SK-N-SH (cell line): ENCODE results near the gene F5. TPM values are rescaled to one million over a fixed set of nuclear protein-coding genes. Genes with fewer than 3 reads are reported as not detected.

Experiments used
- CTCF ChIA-PET: fragments of 300-600, 350-600 bp; formaldehyde crosslinking; extraction: SDS; loops from one replicate; lab custom pipeline; 2021; lab: Yijun Ruan, JAX
- POLR2A ChIA-PET: fragments of 350-600 bp; sonication (Branson Sonifier 250); formaldehyde crosslinking; extraction: SDS; loops from one replicate; lab custom pipeline; 2020; ENCODE audit warnings: antibody characterized with exemption, inconsistent platforms; lab: Yijun Ruan, JAX
- DNase-seq: peaks from one replicate; pipeline ENCODE4 v3.0.0; 2012
- H2AFZ ChIP-seq: fragments of 200-600 bp; sonication (generic); 2 replicates; pipeline ENCODE4 v1.8.1; 2016; ENCODE audit warnings: antibody characterized with exemption, mild to moderate bottlenecking, low read depth
- H3F3A ChIP-seq: fragments of 200-600 bp; sonication (generic); replicated peaks from 2 replicates; pipeline ENCODE3; 2016; ENCODE audit warnings: antibody characterized with exemption, mild to moderate bottlenecking; ENCODE audit not compliant: insufficient read depth
- H3K27ac ChIP-seq, 2 experiments: fragments of 200-500 bp in 1 of 2; fragments of 200-600 bp in 1 of 2; sonication (Bioruptor generic) in 1 of 2; sonication (generic), shearing (Covaris generic) in 1 of 2; 2 replicates each; pipeline versions ENCODE4 v1.5.1 to v1.6.1; 2014 to 2016; ENCODE audit warnings: low read depth in 2 of 2, inconsistent platforms in 1 of 2, low read length in 1 of 2, mild to moderate bottlenecking in 1 of 2, mixed read lengths in 1 of 2
- H3K27me3 ChIP-seq: fragments of 200-600 bp; sonication (generic), shearing (Covaris generic); 2 replicates; pipeline ENCODE4 v1.6.1; 2016; ENCODE audit warnings: mixed run types; ENCODE audit not compliant: insufficient read depth
- H3K36me3 ChIP-seq, 2 experiments: fragments of 200-500 bp in 1 of 2; fragments of 200-600 bp in 1 of 2; sonication (Bioruptor generic) in 1 of 2; sonication (generic) in 1 of 2; replicated peaks in 1 of 2; 2 replicates each; pipeline versions ENCODE3 to v1.5.1; 2014 to 2016; ENCODE audit warnings: low read length in 1 of 2, mild to moderate bottlenecking in 1 of 2; ENCODE audit not compliant: insufficient read depth in 2 of 2, control insufficient read depth in 1 of 2
- H3K4me1 ChIP-seq, 2 experiments: fragments of 200-500 bp in 1 of 2; fragments of 200-600 bp in 1 of 2; sonication (Bioruptor generic) in 1 of 2; sonication (generic), shearing (Covaris generic) in 1 of 2; 2 replicates each; pipeline versions ENCODE4 v1.5.1 to v1.6.1; 2014 to 2016; ENCODE audit warnings: low read depth in 1 of 2, low read length in 1 of 2, mixed run types in 1 of 2; ENCODE audit not compliant: insufficient read depth in 2 of 2, control insufficient read depth in 1 of 2
- H3K4me2 ChIP-seq: fragments of 200-600 bp; sonication (generic), shearing (Covaris generic); 2 replicates; pipeline ENCODE4 v1.6.1; 2017; ENCODE audit warnings: mixed run types
- H3K4me3 ChIP-seq, 2 experiments: fragments of 200-500 bp in 1 of 2; fragments of 200-600 bp in 1 of 2; sonication (Bioruptor generic) in 1 of 2; sonication (generic), shearing (Covaris generic) in 1 of 2; 2 replicates each; pipeline versions ENCODE4 v1.5.1 to v1.8.1; 2014 to 2016; ENCODE audit warnings: low read depth in 2 of 2, inconsistent platforms in 1 of 2, low read length in 1 of 2, mild to moderate bottlenecking in 1 of 2, mixed read lengths in 1 of 2, moderate library complexity in 1 of 2
- H3K79me2 ChIP-seq: fragments of 200-600 bp; sonication (generic); 2 replicates; pipeline ENCODE4 v1.8.1; 2017; ENCODE audit warnings: mild to moderate bottlenecking; ENCODE audit not compliant: insufficient read depth
- H3K9ac ChIP-seq: fragments of 200-600 bp; sonication (generic); 2 replicates; pipeline ENCODE4 v1.6.1; 2017; ENCODE audit warnings: mixed run types
- H3K9me2 ChIP-seq: fragments of 200-600 bp; sonication (generic); 2 replicates; pipeline ENCODE4 v1.6.1; 2017; ENCODE audit warnings: mixed run types
- H3K9me3 ChIP-seq: fragments of 200-600 bp; sonication (generic); 2 replicates; pipeline ENCODE4 v1.6.1; 2017; ENCODE audit warnings: mixed run types, mild to moderate bottlenecking, moderate library complexity
- H4K20me1 ChIP-seq: fragments of 200-600 bp; sonication (generic); 2 replicates; pipeline ENCODE4 v1.6.1; 2017; ENCODE audit warnings: mild to moderate bottlenecking, mixed run types; ENCODE audit not compliant: insufficient read depth
- CHD2 ChIP-seq: fragments of 150-350 bp; IDR thresholded peaks from 2 replicates; pipeline ENCODE4 v1.6.1; 2018; ENCODE audit warnings: low read length; ENCODE audit not compliant: partially characterized antibody
- CTCF ChIP-seq: fragments of 200-600 bp; sonication (generic); IDR thresholded peaks from 2 replicates; pipeline ENCODE4 v1.6.1; 2017; ENCODE audit warnings: antibody characterized with exemption, mild to moderate bottlenecking, moderate library complexity
- EP300 ChIP-seq, 2 experiments: IDR thresholded peaks; 2 replicates each; pipeline versions ENCODE4 v1.4.0 to v1.6.1; 2012; ENCODE audit warnings: borderline replicate concordance in 1 of 2, low read depth in 1 of 2, low read length in 1 of 2
- FOSL2 ChIP-seq: IDR thresholded peaks from 2 replicates; pipeline ENCODE4 v1.4.0; 2012; ENCODE audit warnings: low read depth, mild to moderate bottlenecking, moderate library complexity, borderline replicate concordance
- FOXJ3 ChIP-seq: sonication (generic); formaldehyde crosslinking; IDR thresholded peaks from 2 replicates; pipeline ENCODE4 v1.5.1; 2020; ENCODE audit warnings: mild to moderate bottlenecking, missing genetic modification reagents
- FOXM1 ChIP-seq: IDR thresholded peaks from 2 replicates; pipeline ENCODE4 v1.4.0; 2012; ENCODE audit warnings: low read depth, mild to moderate bottlenecking
- GATA2 ChIP-seq: sonication (generic); formaldehyde crosslinking; IDR thresholded peaks from 2 replicates; pipeline ENCODE4 v1.5.0; 2020; ENCODE audit warnings: mild to moderate bottlenecking, missing genetic modification reagents
- IRF3 ChIP-seq: fragments of 150-350 bp; IDR thresholded peaks from 2 replicates; pipeline ENCODE4 v1.6.1; 2016; ENCODE audit warnings: mild to moderate bottlenecking, low read depth, low read length
- MAX ChIP-seq: IDR thresholded peaks from 2 replicates; pipeline ENCODE4 v1.4.0; 2012; ENCODE audit warnings: low read depth
- MEF2A ChIP-seq: IDR thresholded peaks from 2 replicates; pipeline ENCODE4 v1.4.0; 2012; ENCODE audit warnings: low read depth, borderline replicate concordance
- MXI1 ChIP-seq: IDR thresholded peaks from 2 replicates; pipeline ENCODE4 v1.6.1; 2012; ENCODE audit warnings: mild to moderate bottlenecking, low read depth, low read length, improper control_type of control experiment
- NFIC ChIP-seq: IDR thresholded peaks from 2 replicates; pipeline ENCODE4 v1.4.0; 2012; ENCODE audit warnings: borderline replicate concordance
- POLR2AphosphoS5 ChIP-seq: IDR thresholded peaks from 2 replicates; pipeline ENCODE4 v1.6.1; 2012; ENCODE audit warnings: low read depth, low read length
- RAD21 ChIP-seq: IDR thresholded peaks from 2 replicates; pipeline ENCODE4 v1.6.1; 2012; ENCODE audit warnings: mild to moderate bottlenecking, low read length
- RCOR1 ChIP-seq: fragments of 150-350 bp; IDR thresholded peaks from 2 replicates; pipeline ENCODE4 v1.6.1; 2017; ENCODE audit warnings: antibody characterized with exemption, low read length
- REST ChIP-seq: IDR thresholded peaks from 2 replicates; pipeline ENCODE4 v1.6.1; 2012; ENCODE audit warnings: mild to moderate bottlenecking, low read depth, low read length, moderate library complexity
- TAF1 ChIP-seq: IDR thresholded peaks from 2 replicates; pipeline ENCODE4 v1.6.1; 2012; ENCODE audit warnings: low read depth, mild to moderate bottlenecking, low read length, moderate library complexity, borderline replicate concordance
- YY1 ChIP-seq: IDR thresholded peaks from 2 replicates; pipeline ENCODE4 v1.4.0; 2012; ENCODE audit warnings: low read depth, mild to moderate bottlenecking
- ZBTB33 ChIP-seq: IDR thresholded peaks from 2 replicates; pipeline ENCODE4 v1.4.0; 2012; ENCODE audit warnings: low read depth, borderline replicate concordance
- WGBS: methylation state at CpG from one replicate; pipeline ENCODE4 v1.1.6; 2017; ENCODE audit warnings: low lambda C conversion rate; 5-methylcytosine and 5-hydroxymethylcytosine counted together
- polyA plus RNA-seq, 3 experiments: library from polyadenylated mRNA; depleted of rRNA; stranded (reverse); fragments of >200 nt; gene quantifications; 2 replicates each; pipeline ENCODE4 v1.2.3, GENCODE V29; 2012

F5 gene
- polyA plus RNA-seq, 1 of the 3 experiments (the other 2 are of a cell fraction), result under 0.01 TPM

GRCh38 chr1:169568497-169568896, 17.8 kb downstream of the F5 start (continued):
- TF ChIP-seq IRF3 (no peak), RAD21 (no peak), NFIC (no peak), MAX (no peak), EP300 (IDR thresholded peaks at IDR 0.05; ENCODE audit: borderline replicate concordance in 1 of 2, low read depth in 1 of 2, low read length in 1 of 2) (no peak), FOSL2 (no peak)

- H3K4me3 ChIP-seq, result no peak overlapping the region
- CTCF ChIA-PET, result interaction anchor here (1.1 to 1.2 kb wide), 3 partner anchors 15 to 80 kb away, joined by 3 to 5 read pairs (median 3); partner anchors contain the start of gene SLC19A2
- peaks cover 3% of the 10 kb centered on the region; the same call in 1 of the 2 replicates for H3K27me3 ChIP-seq
- no peak overlapping the region for H3K27ac ChIP-seq
- DNase-seq, result no peak
- POLR2A ChIA-PET, result no interaction called here
- no peaks in the 10 kb centered on the region; a peak in 1 of 4 replicates for H3K4me1 ChIP-seq
- 9% methylated on average over 3 of the region's 3 CpGs for WGBS
- no peaks in the 10 kb centered on the region for H3K79me2 ChIP-seq
- no peak overlapping the region for H3K9ac ChIP-seq
- no peaks in the 10 kb centered on the region for H3K9me3 ChIP-seq
- H2AFZ ChIP-seq, result peak overlapping the region; percentile 31; the same call in 1 of the 2 replicates
- no peaks in the 10 kb centered on the region for H3K36me3 ChIP-seq
- H4K20me1 ChIP-seq, result no peaks in the 10 kb centered on the region
- no peaks in the 10 kb centered on the region for H3K9me2 ChIP-seq
- H3K4me2 ChIP-seq, result 0 out of 2 replicates have a peak overlapping the region, but pooled peaks have one; percentile 10
- TF ChIP-seq TAF1 (no peak), POLR2AphosphoS5 (no peak), REST (no peak), EP300 (IDR thresholded peaks at IDR 0.05; ENCODE audit: borderline replicate concordance in 1 of 2, low read depth in 1 of 2, low read length in 1 of 2) (no peak), CHD2 (no peak), GATA2 (CRISPR knock-in tag) (no peak), FOXJ3 (CRISPR knock-in tag) (no peak), CTCF (no peak), RCOR1 (no peak), MXI1 (no peak), YY1 (no peak), ZBTB33 (no peak), MEF2A (no peak), FOSL2 (no peak), FOXM1 (no peak)
- no peaks in the 10 kb centered on the region for H3F3A ChIP-seq
These were observed 20.7 kb downstream of the F5 start for GRCh38 chr1:169565335-169566271.
